ENCODE measurements around the gene ZNF175.

Gene ZNF175

GRCh38 chr19:51570962-51571575 is at the start of gene ZNF175:
Gene ZNF175 (plus strand): TSS chr19:51571283. CDS start chr19:51573330, 2,047 bp downstream.
- FAIRE-seq, result peak; percentile 100

GRCh38 chr19:51521357-51521756 is 49.7 kb upstream of the ZNF175 start:
- no peak for FAIRE-seq
- DNase-seq (ENCODE audit: insufficient read length, low spot score), result no peak

More at GRCh38 chr19:51570962-51571575, at the start of gene ZNF175:
- peak; percentile 50 for DNase-seq (ENCODE audit: insufficient read length, low spot score)

GRCh38 chr19:51521781-51522180 is 49.3 kb upstream of the ZNF175 start:
- DNase-seq (ENCODE audit: insufficient read length, low spot score) (no peak), FAIRE-seq (no peak)

GRCh38 chr19:51524666-51525264 is 46.3 kb upstream of the ZNF175 start:
- DNase-seq (ENCODE audit: insufficient read length, low spot score) (no peak), FAIRE-seq (no peak)

- FAIRE-seq, result no peak
- DNase-seq (ENCODE audit: insufficient read length, low spot score), result no peak
Observed at GRCh38 chr19:51525651-51526050, 45.4 kb upstream of the ZNF175 start.

GRCh38 chr19:51529301-51529700 is 41.8 kb upstream of the ZNF175 start:
- DNase-seq (ENCODE audit: insufficient read length, low spot score) (no peak), FAIRE-seq (no peak)

- FAIRE-seq, result no peak
Observed at GRCh38 chr19:51530616-51531015, 40.5 kb upstream of the ZNF175 start.

GRCh38 chr19:51531349-51532315 is 39.5 kb upstream of the ZNF175 start, which contains the start of gene SIGLEC6:
Gene SIGLEC6 (minus strand): TSS chr19:51531670. CDS start chr19:51531648, 22 bp downstream.
- FAIRE-seq (no peak), DNase-seq (ENCODE audit: insufficient read length, low spot score) (no peak)

More at GRCh38 chr19:51530616-51531015, 40.5 kb upstream of the ZNF175 start:
- DNase-seq (ENCODE audit: insufficient read length, low spot score), result no peak

- FAIRE-seq (no peak), DNase-seq (ENCODE audit: insufficient read length, low spot score) (no peak)
Observed at GRCh38 chr19:51535535-51535934, 35.5 kb upstream of the ZNF175 start.

- DNase-seq (ENCODE audit: insufficient read length, low spot score) (no peak), FAIRE-seq (no peak)
Observed at GRCh38 chr19:51539821-51540366, 31.2 kb upstream of the ZNF175 start.

- DNase-seq (ENCODE audit: insufficient read length, low spot score) (no peak), FAIRE-seq (no peak)
Observed at GRCh38 chr19:51541458-51542357, 29.4 kb upstream of the ZNF175 start.

GRCh38 chr19:51542699-51543098 is 28.4 kb upstream of the ZNF175 start:
- FAIRE-seq (no peak), DNase-seq (ENCODE audit: insufficient read length, low spot score) (no peak)

- DNase-seq (ENCODE audit: insufficient read length, low spot score) (no peak), FAIRE-seq (no peak)
Observed at GRCh38 chr19:51544038-51544437, 27.0 kb upstream of the ZNF175 start.

GRCh38 chr19:51546107-51546649 is 24.9 kb upstream of the ZNF175 start:
- no peak for DNase-seq (ENCODE audit: insufficient read length, low spot score)
- FAIRE-seq, result no peak

GRCh38 chr19:51546650-51547396 is 24.3 kb upstream of the ZNF175 start:
- DNase-seq (ENCODE audit: insufficient read length, low spot score), result no peak
- no peak for FAIRE-seq

- no peak for DNase-seq (ENCODE audit: insufficient read length, low spot score)
- no peak for FAIRE-seq
Observed at GRCh38 chr19:51547397-51548212, 23.5 kb upstream of the ZNF175 start.

- DNase-seq (ENCODE audit: insufficient read length, low spot score) (no peak), FAIRE-seq (no peak)
Observed at GRCh38 chr19:51548213-51548651, 22.9 kb upstream of the ZNF175 start.

GRCh38 chr19:51548891-51549305 is 22.2 kb upstream of the ZNF175 start:
- FAIRE-seq, result no peak
- DNase-seq (ENCODE audit: insufficient read length, low spot score), result no peak
